ENCODE results near the gene HELZ2. TPM values are rescaled to one million over a fixed set of nuclear protein-coding genes. Genes with fewer than 3 reads are reported as not detected.

Gene HELZ2
- total RNA-seq, 1 donor from 2014 or later: 29.0 TPM

DNA sequence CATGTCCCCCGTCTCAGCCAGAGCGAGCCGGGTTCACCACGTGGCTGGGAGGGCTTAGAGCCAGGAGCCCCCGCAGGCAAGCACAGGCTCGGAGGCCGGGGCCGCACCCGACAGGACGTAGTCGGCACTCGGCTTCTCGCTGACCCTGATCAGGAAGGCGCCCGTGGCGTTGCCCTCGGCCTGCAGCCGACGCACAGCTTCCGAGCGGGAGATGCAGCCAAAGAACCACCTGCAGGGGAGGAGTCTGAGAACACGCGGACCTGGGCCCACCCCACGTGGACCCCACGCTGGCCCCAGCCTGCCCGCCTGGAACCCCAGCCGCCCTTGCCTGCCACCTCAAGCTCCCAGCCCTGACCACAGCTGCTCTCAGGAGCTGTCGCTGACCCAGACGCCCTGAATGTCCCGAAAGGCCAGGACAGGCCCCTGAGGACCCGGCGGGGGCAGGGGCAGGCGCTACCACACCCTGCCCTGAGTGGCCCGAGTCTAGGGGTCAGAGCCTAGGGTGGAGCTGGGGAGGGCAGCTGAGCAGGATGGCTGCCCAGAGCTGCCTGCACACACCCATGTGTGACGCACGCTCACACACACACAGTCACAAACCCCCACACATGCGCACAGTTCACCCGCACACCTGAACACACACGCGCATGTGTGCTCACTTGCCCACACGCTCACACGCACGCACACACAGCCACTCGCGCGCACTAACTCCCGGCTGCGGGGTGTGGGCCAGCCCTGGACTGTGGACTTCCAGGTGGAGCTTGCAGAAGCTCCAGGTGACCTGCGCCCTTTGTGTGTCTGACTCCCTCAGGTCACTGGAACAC is 39.0 kb downstream of the HELZ2 start:
- DNase-seq (ENCODE audit: extremely low spot score, unreplicated experiment): no peak
- no peaks in the 10 kb centered on the region for H3K36me3 Mint-ChIP-seq (ENCODE audit: unreplicated experiment)
- no peaks in the 10 kb centered on the region for H3K27me3 Mint-ChIP-seq (ENCODE audit: unreplicated experiment)
- no peak overlapping the region for H3K4me3 Mint-ChIP-seq (ENCODE audit: unreplicated experiment)
- peaks cover 15% of the 10 kb centered on the region for H3K4me1 Mint-ChIP-seq (ENCODE audit: unreplicated experiment)
- TF ChIP-seq CTCF (IDR thresholded peaks at IDR 0.05): no peak
- H3K9me3 Mint-ChIP-seq (ENCODE audit: unreplicated experiment): no peaks in the 10 kb centered on the region
- H3K27ac Mint-ChIP-seq (ENCODE audit: unreplicated experiment): no peak overlapping the region

DNA sequence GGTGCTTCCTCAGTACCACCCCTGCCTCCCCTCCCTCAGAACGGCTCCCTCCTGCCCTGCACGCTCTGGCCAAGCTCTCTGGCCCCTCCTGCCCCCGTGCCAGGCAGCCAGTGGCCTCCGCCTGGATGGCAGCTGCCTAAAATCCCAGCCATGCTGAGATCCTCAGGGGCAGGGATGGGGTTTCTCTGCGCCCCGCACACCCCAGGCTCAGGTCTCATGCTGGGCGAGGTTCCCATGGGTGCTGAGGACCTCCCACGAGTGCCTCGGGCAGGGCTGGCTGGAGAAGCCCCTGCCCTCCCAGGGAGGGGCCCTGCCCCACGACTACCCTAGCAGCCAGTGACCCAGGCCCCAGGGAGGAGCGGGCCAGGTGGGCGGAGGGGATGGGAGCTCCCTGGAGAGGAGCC is 39.6 kb downstream of the HELZ2 start:
- Mint-ChIP-seq H3K9me3 (ENCODE audit: unreplicated experiment) (no peaks in the 10 kb centered on the region), H3K36me3 (ENCODE audit: unreplicated experiment) (no peaks in the 10 kb centered on the region), H3K27me3 (ENCODE audit: unreplicated experiment) (no peaks in the 10 kb centered on the region), H3K4me3 (ENCODE audit: unreplicated experiment) (no peak overlapping the region), H3K27ac (ENCODE audit: unreplicated experiment) (no peak overlapping the region), H3K4me1 (ENCODE audit: unreplicated experiment) (peaks cover 15% of the 10 kb centered on the region)
- no peak for DNase-seq (ENCODE audit: extremely low spot score, unreplicated experiment)
- no peak for TF ChIP-seq CTCF (IDR thresholded peaks at IDR 0.05)

DNA sequence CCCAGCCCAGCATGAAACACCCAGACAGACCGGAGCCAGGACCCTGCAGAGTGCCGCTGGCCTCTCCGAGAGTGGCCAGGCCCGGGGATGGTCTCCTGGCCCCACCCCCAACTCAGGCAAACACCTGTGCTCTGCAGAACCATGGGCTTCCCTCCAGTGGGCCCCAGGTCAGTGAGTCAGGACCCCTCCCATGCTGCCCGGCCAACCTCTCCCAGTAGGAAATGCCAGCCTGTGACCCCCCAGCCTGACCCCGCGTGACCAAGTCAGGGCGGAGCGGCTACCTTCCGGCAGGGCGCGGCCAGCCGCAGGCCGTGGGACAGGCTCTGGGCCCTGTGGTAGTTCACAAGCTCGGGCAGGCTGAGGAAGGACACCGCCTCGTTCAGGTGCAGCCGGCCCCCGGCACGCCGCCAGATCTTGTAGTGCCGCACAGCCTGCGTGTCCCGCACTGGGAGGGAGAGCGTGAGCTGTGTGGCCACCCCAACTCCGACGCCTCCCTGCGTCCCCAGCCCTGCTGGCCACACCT is 40.1 kb downstream of the HELZ2 start:
- TF ChIP-seq CTCF (IDR thresholded peaks at IDR 0.05): no peak
- DNase-seq (ENCODE audit: extremely low spot score, unreplicated experiment): no peak
- Mint-ChIP-seq H3K27me3 (ENCODE audit: unreplicated experiment) (no peaks in the 10 kb centered on the region), H3K9me3 (ENCODE audit: unreplicated experiment) (no peaks in the 10 kb centered on the region), H3K4me3 (ENCODE audit: unreplicated experiment) (no peak overlapping the region), H3K36me3 (ENCODE audit: unreplicated experiment) (no peaks in the 10 kb centered on the region), H3K27ac (ENCODE audit: unreplicated experiment) (no peak overlapping the region), H3K4me1 (ENCODE audit: unreplicated experiment) (peaks cover 15% of the 10 kb centered on the region)

GRCh38 chr20:63533388-63533787 is 40.7 kb downstream of the HELZ2 start:
- no peak for TF ChIP-seq CTCF (IDR thresholded peaks at IDR 0.05)
- Mint-ChIP-seq H3K9me3 (ENCODE audit: unreplicated experiment) (no peaks in the 10 kb centered on the region), H3K4me1 (ENCODE audit: unreplicated experiment) (peaks cover 15% of the 10 kb centered on the region), H3K4me3 (ENCODE audit: unreplicated experiment) (no peak overlapping the region), H3K27ac (ENCODE audit: unreplicated experiment) (no peak overlapping the region), H3K27me3 (ENCODE audit: unreplicated experiment) (no peaks in the 10 kb centered on the region), H3K36me3 (ENCODE audit: unreplicated experiment) (no peaks in the 10 kb centered on the region)
- DNase-seq (ENCODE audit: extremely low spot score, unreplicated experiment): no peak

DNA sequence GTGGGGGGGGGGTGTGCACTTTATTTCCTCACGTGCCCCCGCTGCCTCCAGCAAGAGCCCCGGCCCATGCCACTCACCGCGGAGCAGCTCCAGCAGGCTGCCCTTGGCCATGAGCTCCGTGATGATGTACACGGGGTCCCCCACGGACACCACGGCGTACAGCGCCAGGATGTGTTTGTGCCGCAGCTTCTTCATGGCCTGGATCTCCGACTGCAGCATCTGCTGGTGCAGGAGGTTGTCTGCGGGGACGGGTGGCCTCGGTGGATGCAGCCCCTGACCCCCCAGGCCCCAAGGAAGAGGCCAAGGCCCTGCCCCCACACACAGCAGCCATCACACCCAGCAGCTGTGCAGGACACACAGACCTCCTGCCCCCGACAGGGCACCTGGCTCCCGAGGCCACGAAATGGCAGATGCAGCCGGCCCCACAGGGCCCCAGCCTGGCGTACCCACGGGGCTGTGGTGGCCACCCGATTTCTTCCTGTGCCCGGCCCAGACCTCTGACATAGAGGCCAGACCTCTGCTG is 41.5 kb downstream of the HELZ2 start:
- Mint-ChIP-seq H3K36me3 (ENCODE audit: unreplicated experiment) (no peaks in the 10 kb centered on the region), H3K4me1 (ENCODE audit: unreplicated experiment) (peaks cover 10% of the 10 kb centered on the region), H3K27me3 (ENCODE audit: unreplicated experiment) (no peaks in the 10 kb centered on the region), H3K9me3 (ENCODE audit: unreplicated experiment) (no peaks in the 10 kb centered on the region), H3K4me3 (ENCODE audit: unreplicated experiment) (no peak overlapping the region), H3K27ac (ENCODE audit: unreplicated experiment) (no peak overlapping the region)
- TF ChIP-seq CTCF (IDR thresholded peaks at IDR 0.05): no peak
- no peak for DNase-seq (ENCODE audit: extremely low spot score, unreplicated experiment)

All from osteocyte (in vitro differentiated cells).